GM19438 (cell line): ENCODE data around the gene MROH2A.

Source experiments
- ATAC-seq: cut with Tn5 transposase; IDR thresholded peaks from one replicate; pipeline ENCODE4 v1.9.1; 2021; ENCODE audit warnings: low read depth; ENCODE audit not compliant: unreplicated experiment

MROH2A gene

GRCh38 chr2:233817995-233818638 lies 40.0 kb downstream of the MROH2A start:
- ATAC-seq, result no peak

- ATAC-seq, result no peak
Measured at GRCh38 chr2:233818639-233819621, 40.8 kb downstream of the MROH2A start.

- ATAC-seq, result no peak
Measured at GRCh38 chr2:233819884-233820773, 42.0 kb downstream of the MROH2A start.

- no peak for ATAC-seq
Measured at GRCh38 chr2:233820774-233821105, 42.6 kb downstream of the MROH2A start.

GRCh38 chr2:233821196-233821595 lies 43.1 kb downstream of the MROH2A start:
- ATAC-seq, result no peak

GRCh38 chr2:233821709-233822100 lies 43.6 kb downstream of the MROH2A start:
- ATAC-seq, result no peak

- no peak for ATAC-seq
Measured at GRCh38 chr2:233822101-233822771, 44.1 kb downstream of the MROH2A start.

GRCh38 chr2:233822781-233823730 lies 44.9 kb downstream of the MROH2A start:
- no peak for ATAC-seq

- no peak for ATAC-seq
Measured at GRCh38 chr2:233823731-233824121, 45.6 kb downstream of the MROH2A start.

GRCh38 chr2:233824373-233824772 lies 46.2 kb downstream of the MROH2A start:
- no peak for ATAC-seq

GRCh38 chr2:233828546-233829192 lies 50.5 kb downstream of the MROH2A start:
- no peak for ATAC-seq

- no peak for ATAC-seq
Measured at GRCh38 chr2:233829193-233830110, 51.3 kb downstream of the MROH2A start.

- ATAC-seq, result no peak
Measured at GRCh38 chr2:233830111-233830802, 52.1 kb downstream of the MROH2A start.

- no peak for ATAC-seq
Measured at GRCh38 chr2:233831011-233831721, 53.0 kb downstream of the MROH2A start.

GRCh38 chr2:233831861-233832260 lies 53.7 kb downstream of the MROH2A start:
- no peak for ATAC-seq

- ATAC-seq, result no peak
Measured at GRCh38 chr2:233832414-233832813, 54.3 kb downstream of the MROH2A start.
